ENCODE results near the gene G6PC2.
"Not testable (repeated sequence)": the region's sequence is repeated elsewhere in the genome, so short reads cannot be mapped to it uniquely, and the experiment has no call there.

The G6PC2 gene, protein sequence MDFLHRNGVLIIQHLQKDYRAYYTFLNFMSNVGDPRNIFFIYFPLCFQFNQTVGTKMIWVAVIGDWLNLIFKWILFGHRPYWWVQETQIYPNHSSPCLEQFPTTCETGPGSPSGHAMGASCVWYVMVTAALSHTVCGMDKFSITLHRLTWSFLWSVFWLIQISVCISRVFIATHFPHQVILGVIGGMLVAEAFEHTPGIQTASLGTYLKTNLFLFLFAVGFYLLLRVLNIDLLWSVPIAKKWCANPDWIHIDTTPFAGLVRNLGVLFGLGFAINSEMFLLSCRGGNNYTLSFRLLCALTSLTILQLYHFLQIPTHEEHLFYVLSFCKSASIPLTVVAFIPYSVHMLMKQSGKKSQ

DNA sequence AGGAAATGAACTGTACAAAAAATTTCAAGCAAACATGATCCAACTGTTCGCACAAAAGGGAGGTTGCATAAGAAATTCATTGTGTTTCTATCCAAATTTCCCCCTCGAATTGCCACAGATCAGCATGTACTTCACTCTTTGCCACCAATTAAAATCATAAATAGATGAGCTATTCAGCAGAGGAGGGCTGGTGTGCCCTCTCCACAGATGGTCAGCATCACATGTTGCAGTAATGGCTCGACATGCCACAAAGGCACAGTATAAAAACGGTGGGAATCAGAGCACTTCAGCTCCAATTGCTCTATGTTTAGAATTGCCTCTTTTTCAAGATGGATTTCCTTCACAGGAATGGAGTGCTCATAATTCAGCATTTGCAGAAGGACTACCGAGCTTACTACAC is at the start of gene G6PC2:
Gene G6PC2 (plus strand): TSS at position 289 of the 400 bp plus-strand sequence. CDS start 41 bp downstream, at position 330.
- no peak for FAIRE-seq

DNA sequence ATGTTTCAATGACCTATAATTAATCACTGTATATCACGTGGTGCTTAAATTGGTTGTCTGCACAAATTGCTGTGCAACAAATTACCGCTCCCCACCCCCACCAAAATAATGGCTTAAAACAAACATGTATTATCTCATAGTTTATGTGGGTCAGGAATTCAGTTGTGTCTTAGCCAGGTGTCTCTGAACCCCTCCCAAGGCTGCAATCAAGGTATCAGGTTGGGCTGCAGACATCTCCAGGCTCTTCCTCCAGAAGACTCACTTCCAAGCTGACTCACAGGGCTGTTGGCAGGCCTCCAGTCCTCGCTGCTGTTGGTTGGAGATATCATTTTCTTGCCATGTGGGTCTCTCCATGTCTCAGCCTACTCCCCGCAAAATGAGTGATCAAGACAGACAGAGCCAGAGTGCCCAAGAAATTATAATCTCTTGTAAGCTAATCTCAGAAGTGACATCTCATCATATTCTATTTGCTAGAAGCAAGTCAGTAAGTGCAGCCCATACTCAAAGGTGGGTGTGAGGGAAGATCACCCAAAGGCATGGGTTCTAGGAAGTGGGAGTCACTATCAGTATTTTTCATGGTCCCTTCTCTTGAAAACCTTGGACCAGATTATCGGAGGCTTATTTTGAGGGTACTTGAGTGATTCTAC is 49.3 kb upstream of the G6PC2 start:
- FAIRE-seq, result no peak

DNA sequence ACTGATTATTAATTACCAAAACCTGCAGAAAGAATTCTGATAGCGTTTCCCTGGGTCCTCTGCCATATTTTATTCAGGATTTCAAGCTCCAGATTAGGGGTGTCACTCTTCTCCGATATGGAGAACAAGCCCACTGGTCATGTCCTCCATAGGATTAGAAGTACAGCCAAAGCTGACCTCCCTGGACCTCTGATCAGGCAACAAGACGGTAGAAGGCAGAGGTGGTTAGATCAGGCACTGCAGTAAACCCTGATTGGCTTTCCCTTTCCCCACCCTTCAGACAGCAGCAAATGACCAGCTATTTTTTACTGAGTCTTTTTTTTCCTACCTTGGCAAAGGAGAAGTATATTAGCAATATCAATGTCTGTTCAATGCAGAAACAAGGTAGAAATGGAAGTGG is 48.6 kb upstream of the G6PC2 start:
- FAIRE-seq, result no peak

GRCh38 chr2:168853471-168853870 is 47.6 kb upstream of the G6PC2 start:
- no peak for FAIRE-seq

DNA sequence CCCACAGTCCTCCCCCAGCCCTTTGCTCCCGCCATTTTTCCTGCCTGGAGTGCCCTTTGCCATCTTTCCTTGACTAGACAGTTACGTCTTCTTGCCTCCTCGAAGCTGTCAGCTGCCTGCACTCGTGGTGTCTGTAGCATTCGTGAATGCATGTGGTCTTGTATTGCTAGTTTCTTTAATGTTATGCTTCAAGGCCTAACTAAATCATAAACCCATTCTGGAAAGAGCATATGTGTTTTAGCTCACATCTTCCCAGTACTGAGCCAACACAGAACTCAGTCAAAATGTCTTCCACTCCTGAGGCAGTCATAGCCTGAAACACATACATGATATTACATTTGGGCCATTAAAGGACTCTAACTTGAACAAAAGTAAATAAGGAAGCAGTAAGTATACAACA is 46.4 kb upstream of the G6PC2 start:
- FAIRE-seq, result no peak

DNA sequence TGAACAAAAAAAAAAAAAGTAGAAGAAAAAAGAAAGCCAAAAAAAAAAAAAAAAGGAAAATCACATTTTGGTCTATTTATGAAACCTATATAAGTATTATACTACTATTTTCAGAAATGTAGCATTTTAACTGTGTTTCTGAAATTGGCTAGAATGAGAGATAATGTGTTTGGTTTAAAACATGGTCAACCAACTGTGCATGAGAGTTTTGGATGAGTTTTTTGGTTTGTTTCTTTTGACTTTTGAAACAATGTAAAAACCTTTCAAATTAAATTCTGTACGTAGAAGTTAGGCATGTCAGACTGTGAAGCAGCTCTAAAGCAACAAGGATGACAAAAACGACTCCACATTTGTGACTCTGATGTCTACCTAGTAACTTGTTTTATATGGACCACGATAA is 45.5 kb upstream of the G6PC2 start:
- FAIRE-seq, result no peak

DNA sequence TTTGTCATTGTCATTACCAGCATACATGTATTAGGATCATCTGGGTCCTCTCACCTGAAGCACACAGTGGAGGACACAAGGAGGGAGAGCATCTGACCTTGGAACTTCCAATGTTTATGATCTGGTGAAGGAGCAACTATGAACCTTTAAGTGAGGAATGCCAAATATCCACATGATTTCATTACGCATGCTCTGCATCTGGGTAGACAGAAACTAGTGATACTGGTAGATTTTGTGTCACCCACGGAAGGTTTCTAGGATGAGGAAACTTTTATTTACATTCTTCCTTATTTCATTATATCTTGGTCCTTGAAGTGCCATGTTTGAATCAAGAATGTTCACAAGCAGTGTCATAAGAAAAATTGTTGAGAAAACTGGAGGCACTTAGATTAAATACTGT is 42.9 kb upstream of the G6PC2 start:
- FAIRE-seq, result no peak

GRCh38 chr2:168867164-168867563 is 33.9 kb upstream of the G6PC2 start:
- FAIRE-seq, result not testable (repeated sequence)

GRCh38 chr2:168870369-168870768 is 30.7 kb upstream of the G6PC2 start:
- FAIRE-seq, result not testable (repeated sequence)

DNA sequence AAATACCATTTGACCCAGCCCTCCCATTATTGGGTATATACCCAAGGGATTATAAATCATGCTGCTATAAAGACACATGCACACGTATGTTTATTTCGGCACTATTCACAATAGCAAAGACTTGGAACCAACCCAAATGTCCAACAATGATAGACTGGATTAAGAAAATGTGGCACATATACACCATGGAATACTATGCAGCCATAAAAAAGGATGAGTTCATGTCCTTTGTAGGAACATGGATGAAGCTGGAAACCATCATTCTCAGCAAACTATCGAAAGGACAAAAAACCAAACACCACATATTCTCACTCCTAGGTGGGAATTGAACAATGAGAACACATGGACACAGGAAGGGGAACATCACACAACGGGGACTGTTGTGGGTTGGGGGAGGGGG is 30.3 kb upstream of the G6PC2 start:
- not testable (repeated sequence) for FAIRE-seq

- FAIRE-seq, result no peak
Measured at GRCh38 chr2:168874368-168875054, 26.6 kb upstream of the G6PC2 start.

- FAIRE-seq, result not testable (repeated sequence)
Measured at GRCh38 chr2:168882163-168882562, 18.9 kb upstream of the G6PC2 start.

DNA sequence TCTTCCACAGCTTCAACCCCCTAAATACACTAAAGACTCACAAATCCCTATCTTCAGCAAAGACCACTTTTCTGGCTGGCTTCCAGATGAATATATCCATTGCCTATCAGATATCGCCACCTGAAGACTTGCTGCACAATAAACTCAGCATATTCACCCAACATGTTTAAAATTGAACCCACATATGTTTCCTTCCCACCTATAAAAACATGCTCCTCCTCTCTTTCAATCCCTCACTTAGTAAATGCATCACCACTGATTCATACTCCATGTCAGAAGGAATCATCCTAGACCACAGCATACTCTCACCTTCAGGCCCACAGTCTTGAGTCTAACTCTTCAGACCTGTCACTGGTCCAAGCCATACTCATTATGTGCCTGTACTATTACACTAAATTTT is 16.1 kb upstream of the G6PC2 start:
- no peak for FAIRE-seq

GRCh38 chr2:168889635-168890005 is 11.5 kb upstream of the G6PC2 start:
- no peak for FAIRE-seq

DNA sequence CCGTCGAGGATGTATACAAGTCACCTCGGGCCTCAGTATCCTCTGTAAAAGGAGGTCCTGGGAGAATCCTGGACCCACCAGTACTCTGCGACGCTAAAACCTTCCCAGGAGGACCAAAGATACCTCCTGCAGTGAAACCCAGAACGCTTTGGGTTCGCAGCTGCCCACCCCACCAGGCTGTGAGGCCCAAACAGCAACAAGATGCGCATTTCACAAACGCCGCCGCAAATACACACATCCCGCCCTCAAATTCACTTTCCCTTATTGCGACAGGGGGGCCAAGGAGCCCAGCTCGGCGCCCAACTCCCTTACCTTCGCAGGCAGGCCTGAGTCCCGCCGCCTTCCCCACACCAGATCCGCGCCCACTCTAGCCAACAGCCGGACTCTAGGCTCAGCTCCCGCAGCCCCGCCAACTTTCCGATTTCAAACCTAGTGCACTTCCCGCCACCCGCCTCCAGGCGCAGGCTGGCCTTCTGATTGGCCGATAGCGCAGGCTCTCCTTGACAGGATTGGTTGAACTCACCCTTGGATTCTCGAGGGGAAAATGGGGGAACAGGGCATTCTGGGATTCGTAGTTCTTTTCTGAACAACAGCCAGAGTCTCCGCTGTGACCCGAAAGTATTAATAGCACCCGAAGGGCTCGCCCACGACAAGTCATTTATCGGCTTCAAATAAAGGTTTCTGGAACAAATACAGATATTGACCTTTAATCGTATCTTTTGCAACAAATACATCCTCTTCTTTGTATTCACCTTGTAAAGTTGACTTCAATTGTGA is 10.9 kb upstream of the G6PC2 start, which contains the start of gene SPC25:
Gene SPC25 (minus strand): TSS at position 425 of the 777 bp plus-strand sequence. CDS start 911 bp downstream, outside the sequence.
- peak; percentile 61 for FAIRE-seq

DNA sequence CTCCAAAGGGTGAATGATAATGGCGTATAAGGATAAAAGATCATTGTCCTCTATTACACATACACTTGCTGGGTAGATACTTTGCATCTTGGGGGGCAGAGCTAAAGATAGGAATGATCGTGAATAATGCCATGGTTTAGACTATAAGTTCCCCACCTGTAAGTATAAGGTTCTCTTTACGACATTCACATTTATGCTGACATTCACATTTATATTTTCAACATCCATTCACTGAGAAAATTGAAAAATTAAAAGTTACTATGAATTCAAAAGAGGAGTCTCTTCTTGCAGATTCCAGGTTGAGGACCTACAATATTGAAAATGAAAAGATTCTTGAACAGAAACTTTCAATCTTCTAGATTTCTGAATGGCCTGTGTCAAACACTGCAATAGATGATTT is 8.8 kb upstream of the G6PC2 start:
- FAIRE-seq, result no peak

- FAIRE-seq, result no peak
Measured at GRCh38 chr2:168894101-168894500, 7.0 kb upstream of the G6PC2 start.

DNA sequence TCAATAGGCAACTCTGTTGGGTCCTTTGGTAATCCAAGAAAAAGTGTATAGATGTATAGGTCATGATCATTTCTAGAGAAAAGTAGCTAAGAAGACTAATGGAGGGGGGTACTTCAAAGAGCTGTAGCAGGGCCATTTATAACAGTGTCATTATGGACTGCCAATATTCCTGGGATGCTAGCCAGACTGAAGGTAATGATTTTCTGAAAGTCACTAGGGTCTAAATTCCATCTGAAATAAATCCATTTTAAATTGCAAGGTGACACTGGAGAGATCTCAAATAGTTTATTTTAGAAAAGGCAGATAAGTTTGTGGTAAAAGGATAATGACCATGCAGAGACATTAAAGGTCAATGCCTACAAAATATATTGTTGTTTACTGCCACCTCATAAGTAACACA is 6.4 kb upstream of the G6PC2 start:
- FAIRE-seq, result no peak

GRCh38 chr2:168895771-168896170 is 5.3 kb upstream of the G6PC2 start:
- FAIRE-seq, result no peak

DNA sequence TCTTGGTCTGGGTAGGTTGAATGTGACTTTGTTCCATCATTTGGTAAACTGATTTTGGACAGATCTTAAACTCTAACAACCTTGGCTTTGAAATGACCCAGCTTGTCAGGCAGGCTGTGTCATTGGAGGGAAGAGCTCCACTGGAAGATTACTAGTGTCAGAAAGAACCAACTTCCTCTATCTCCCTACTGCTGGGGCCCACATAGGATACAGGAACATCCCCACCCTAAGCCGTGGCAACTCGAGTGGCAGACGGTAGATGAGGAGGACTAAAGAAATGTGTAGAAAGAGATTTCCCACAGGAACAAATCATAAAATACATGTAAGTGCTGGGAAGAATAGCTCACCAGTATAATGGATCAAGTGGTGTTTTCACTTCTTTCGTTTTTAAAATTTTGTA is 4.3 kb upstream of the G6PC2 start:
- no peak for FAIRE-seq

DNA sequence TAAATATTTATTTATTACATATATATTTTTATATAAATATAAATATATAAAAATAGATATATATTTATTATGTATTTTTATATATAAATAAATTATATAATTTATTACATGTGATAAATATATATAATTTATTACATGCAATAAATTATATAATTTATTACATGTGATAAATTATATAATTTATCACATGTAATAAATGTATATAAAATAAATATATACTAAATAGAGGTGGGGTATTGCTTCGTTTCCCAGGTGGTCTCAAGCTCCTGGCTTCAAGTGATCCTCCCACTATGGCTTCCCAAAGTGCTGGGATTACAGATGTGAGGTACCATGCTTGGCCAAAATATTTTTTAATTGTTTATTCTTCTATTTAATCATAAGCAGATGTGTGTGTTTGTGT is 3.6 kb upstream of the G6PC2 start:
- peak; percentile 99 for FAIRE-seq

GRCh38 chr2:168903888-168904287 is 2.8 kb downstream of the G6PC2 start:
- no peak for FAIRE-seq

GRCh38 chr2:168904358-168904757 is 3.3 kb downstream of the G6PC2 start:
- no peak for FAIRE-seq
